Breast epithelium (tissue), 3 donors: Measurements from ENCODE around the gene FAM110A.

Experiments used
- POLR2A ChIP-seq: fragments of 450-650 bp; IDR thresholded peaks from one replicate; pipeline ENCODE4 v1.6.1; 2016; ENCODE audit warnings: antibody characterized with exemption, mild to moderate bottlenecking, moderate library complexity
- TF ChIP-seq, protein P1 (sequence below), 3 donors: fragments of 450-650 bp; IDR thresholded peaks; one replicate each; pipeline ENCODE4 v1.5.1; 2016 to 2017; ENCODE audit warnings: antibody characterized with exemption in 3 of 3, mild to moderate bottlenecking in 3 of 3, moderate library complexity in 3 of 3

DNA sequence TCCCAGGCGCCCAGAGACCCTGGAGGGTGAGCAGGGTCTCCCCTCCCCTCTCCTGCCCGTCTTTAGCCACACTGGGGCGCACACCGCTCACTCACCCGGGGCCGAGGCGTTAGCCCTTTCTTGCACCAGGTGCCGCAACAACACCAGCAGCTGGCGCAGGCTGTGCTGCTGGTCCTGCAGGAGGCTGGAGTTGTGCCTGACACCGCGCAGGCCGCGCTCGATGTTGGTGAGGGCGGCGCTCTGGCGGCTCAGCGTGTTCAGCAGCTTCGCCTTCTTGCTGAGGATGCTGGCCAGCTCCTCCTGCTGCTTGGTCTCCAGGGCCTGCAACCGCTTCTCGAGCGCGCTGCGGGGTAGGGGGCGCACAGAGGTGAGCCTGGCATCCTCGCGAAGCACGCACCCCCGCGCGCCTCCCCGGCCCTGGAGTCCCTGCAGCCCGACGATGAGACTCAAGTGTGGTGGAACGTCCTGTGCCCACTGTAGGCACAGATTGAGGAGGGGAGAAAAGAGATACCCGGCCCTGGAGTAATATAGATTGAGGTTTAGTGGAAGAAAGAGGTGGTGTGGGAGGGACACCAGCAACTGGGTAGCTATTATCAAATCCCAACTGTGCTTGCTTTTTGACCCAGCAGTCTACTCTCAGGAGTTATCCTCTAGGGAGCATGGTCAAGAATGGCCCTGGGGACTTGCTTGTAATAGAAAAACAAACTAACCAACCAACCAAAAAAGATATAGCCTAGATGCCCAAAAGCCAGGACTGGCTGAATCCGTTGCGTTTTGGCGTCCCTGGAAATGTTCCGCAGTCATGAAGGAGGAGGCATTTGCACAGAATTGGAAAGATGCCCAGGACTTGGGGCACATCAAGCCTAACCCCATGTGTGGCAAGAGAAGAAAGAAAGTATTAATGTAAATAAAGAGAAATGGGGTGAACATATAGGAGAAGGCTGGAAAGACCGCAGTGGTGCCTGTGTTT is 51.8 kb downstream of the FAM110A start:
- no peak for TF ChIP-seq POLR2A
- TF ChIP-seq, protein P1, sequence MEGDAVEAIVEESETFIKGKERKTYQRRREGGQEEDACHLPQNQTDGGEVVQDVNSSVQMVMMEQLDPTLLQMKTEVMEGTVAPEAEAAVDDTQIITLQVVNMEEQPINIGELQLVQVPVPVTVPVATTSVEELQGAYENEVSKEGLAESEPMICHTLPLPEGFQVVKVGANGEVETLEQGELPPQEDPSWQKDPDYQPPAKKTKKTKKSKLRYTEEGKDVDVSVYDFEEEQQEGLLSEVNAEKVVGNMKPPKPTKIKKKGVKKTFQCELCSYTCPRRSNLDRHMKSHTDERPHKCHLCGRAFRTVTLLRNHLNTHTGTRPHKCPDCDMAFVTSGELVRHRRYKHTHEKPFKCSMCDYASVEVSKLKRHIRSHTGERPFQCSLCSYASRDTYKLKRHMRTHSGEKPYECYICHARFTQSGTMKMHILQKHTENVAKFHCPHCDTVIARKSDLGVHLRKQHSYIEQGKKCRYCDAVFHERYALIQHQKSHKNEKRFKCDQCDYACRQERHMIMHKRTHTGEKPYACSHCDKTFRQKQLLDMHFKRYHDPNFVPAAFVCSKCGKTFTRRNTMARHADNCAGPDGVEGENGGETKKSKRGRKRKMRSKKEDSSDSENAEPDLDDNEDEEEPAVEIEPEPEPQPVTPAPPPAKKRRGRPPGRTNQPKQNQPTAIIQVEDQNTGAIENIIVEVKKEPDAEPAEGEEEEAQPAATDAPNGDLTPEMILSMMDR (IDR thresholded peaks at IDR 0.05), result no peak
